Gastroesophageal sphincter (tissue), 3 donors: ENCODE data around the gene JADE1.

Experiments
- EP300 ChIP-seq: sonication (generic); formaldehyde crosslinking; IDR thresholded peaks from one replicate; pipeline ENCODE4 v1.6.1; 2017; ENCODE audit warnings: antibody characterized with exemption, mild to moderate bottlenecking
- POLR2A ChIP-seq, 2 donors: fragments of 450-650 bp; IDR thresholded peaks; one replicate each; pipeline ENCODE4 v1.6.1; 2017; ENCODE audit warnings: antibody characterized with exemption in 2 of 2, mild to moderate bottlenecking in 2 of 2, moderate library complexity in 1 of 2
- POLR2AphosphoS5 ChIP-seq: sonication (generic); formaldehyde crosslinking; IDR thresholded peaks from one replicate; pipeline ENCODE4 v1.6.1; 2017; ENCODE audit warnings: antibody characterized with exemption
- TF ChIP-seq, protein P1 (sequence below), 4 experiments: fragments of 200-600 bp in 2 of 4; fragments of 450-650 bp in 2 of 4; sonication (generic) in 1 of 4; IDR thresholded peaks; one replicate each; pipeline ENCODE4 v1.5.1; 2017 to 2019; ENCODE audit warnings: antibody characterized with exemption in 4 of 4, mild to moderate bottlenecking in 2 of 4, moderate library complexity in 2 of 4

DNA sequence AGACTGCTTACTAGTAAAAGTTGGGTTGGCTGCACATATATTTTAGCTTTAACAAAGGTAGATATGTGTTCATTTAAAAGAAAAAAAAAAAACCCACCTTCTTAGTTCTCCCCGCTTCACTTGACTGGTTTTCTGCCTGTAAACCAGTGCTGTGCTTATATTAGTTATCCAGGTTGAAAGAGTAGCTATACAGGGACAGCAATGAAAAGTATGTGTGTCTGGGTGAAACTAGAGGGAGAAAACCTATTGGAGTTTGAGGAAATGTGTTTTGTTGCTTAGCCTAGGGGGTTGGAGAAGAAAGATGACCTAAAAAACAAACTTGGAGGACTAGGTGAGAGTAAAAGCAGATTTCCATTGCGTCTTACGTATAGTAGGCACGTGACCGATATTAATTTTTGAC, 4.5 kb downstream of the JADE1 start:
- TF ChIP-seq EP300 = no peak
- TF ChIP-seq, protein P1, sequence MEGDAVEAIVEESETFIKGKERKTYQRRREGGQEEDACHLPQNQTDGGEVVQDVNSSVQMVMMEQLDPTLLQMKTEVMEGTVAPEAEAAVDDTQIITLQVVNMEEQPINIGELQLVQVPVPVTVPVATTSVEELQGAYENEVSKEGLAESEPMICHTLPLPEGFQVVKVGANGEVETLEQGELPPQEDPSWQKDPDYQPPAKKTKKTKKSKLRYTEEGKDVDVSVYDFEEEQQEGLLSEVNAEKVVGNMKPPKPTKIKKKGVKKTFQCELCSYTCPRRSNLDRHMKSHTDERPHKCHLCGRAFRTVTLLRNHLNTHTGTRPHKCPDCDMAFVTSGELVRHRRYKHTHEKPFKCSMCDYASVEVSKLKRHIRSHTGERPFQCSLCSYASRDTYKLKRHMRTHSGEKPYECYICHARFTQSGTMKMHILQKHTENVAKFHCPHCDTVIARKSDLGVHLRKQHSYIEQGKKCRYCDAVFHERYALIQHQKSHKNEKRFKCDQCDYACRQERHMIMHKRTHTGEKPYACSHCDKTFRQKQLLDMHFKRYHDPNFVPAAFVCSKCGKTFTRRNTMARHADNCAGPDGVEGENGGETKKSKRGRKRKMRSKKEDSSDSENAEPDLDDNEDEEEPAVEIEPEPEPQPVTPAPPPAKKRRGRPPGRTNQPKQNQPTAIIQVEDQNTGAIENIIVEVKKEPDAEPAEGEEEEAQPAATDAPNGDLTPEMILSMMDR (IDR thresholded peaks at IDR 0.05) = no peak
- no peak for TF ChIP-seq POLR2AphosphoS5
- TF ChIP-seq POLR2A (IDR thresholded peaks at IDR 0.05) = no peak
